DOHH2 (cell line): ENCODE data around the gene ZNF839.

ENCODE experiments used
- CTCF ChIP-seq: fragments of 200-600 bp; sonication (generic); IDR thresholded peaks from one replicate; pipeline ENCODE4 v1.5.1; 2014; ENCODE audit warnings: antibody characterized with exemption, mild to moderate bottlenecking, low read depth, low read length; ENCODE audit not compliant: poor library complexity, severe bottlenecking
- EZH2phosphoT487 ChIP-seq: fragments of 200-600 bp; sonication (generic); IDR thresholded peaks from 2 replicates; pipeline ENCODE4 v1.6.1; 2017; ENCODE audit warnings: borderline replicate concordance, mild to moderate bottlenecking, antibody characterized with exemption, low read length, moderate library complexity, mixed read lengths

GRCh38 chr14:102352213-102352612 is 32.7 kb downstream of the ZNF839 start:
- TF ChIP-seq CTCF = no peak
- no peak for TF ChIP-seq EZH2phosphoT487
